HEK293 (cell line): ENCODE results near the gene EXT2.

Experiments
- CTCF ChIA-PET: fragments of 350-600 bp; formaldehyde crosslinking; extraction: SDS; loops from one replicate; lab custom pipeline; 2021; ENCODE audit warnings: antibody characterized with exemption; lab: Yijun Ruan, JAX
- POLR2A ChIA-PET: fragments of 300-600 bp; formaldehyde crosslinking; extraction: SDS; loops from one replicate; lab custom pipeline; 2020; ENCODE audit warnings: antibody characterized with exemption, inconsistent platforms; lab: Yijun Ruan, JAX
- H3K27ac ChIP-seq: fragments of 200-500 bp; sonication (Bioruptor generic); 2 replicates; pipeline ENCODE4 v1.5.1; 2014; ENCODE audit warnings: low read depth, low read length, control low read depth, inconsistent platforms; ENCODE audit errors: extremely low read depth
- H3K36me3 ChIP-seq, 2 experiments: fragments of 200-500 bp in 1 of 2; sonication (Bioruptor generic) in 1 of 2; 1 replicate in 1 of 2; 2 replicates in 1 of 2; pipeline ENCODE4 v1.5.1; 2014 to 2017; ENCODE audit warnings: inconsistent platforms in 2 of 2, low read length in 2 of 2; ENCODE audit not compliant: control insufficient read depth in 2 of 2, insufficient read depth in 1 of 2
- H3K4me1 ChIP-seq: fragments of 200-500 bp; sonication (Bioruptor generic); 2 replicates; pipeline ENCODE4 v1.5.1; 2014; ENCODE audit warnings: mild to moderate bottlenecking, low read length, inconsistent platforms; ENCODE audit not compliant: control insufficient read depth, insufficient read depth
- H3K4me3 ChIP-seq: 2 replicates; pipeline ENCODE4 v1.5.1; 2011; ENCODE audit warnings: low read depth, mild to moderate bottlenecking, control low read depth, low read length, moderate library complexity
- H3K9me3 ChIP-seq: fragments of 200-500 bp; sonication (Bioruptor generic); 2 replicates; pipeline ENCODE4 v1.5.1; 2014; ENCODE audit warnings: low read depth, low read length, inconsistent platforms; ENCODE audit not compliant: control insufficient read depth, insufficient read depth
- PRDM2 ChIP-seq: fragments of 450-650 bp; formaldehyde crosslinking; IDR thresholded peaks from 2 replicates; pipeline ENCODE4 v1.5.1; 2016; ENCODE audit warnings: missing biosample characterization, missing genetic modification characterization, borderline replicate concordance
- RBAK ChIP-seq: fragments of 450-650 bp; formaldehyde crosslinking; IDR thresholded peaks from 2 replicates; pipeline ENCODE4 v1.5.1; 2016; ENCODE audit warnings: missing biosample characterization, missing genetic modification characterization
- REPIN1 ChIP-seq: fragments of 450-650 bp; formaldehyde crosslinking; IDR thresholded peaks from 2 replicates; pipeline ENCODE4 v1.5.1; 2017; ENCODE audit warnings: missing biosample characterization, missing genetic modification characterization, low read depth
- SALL2 ChIP-seq: fragments of 450-650 bp; formaldehyde crosslinking; IDR thresholded peaks from 2 replicates; pipeline ENCODE4 v1.5.0; 2017; ENCODE audit warnings: missing biosample characterization, mild to moderate bottlenecking, missing genetic modification characterization, borderline replicate concordance
- YY1 ChIP-seq: fragments of 450-650 bp; formaldehyde crosslinking; IDR thresholded peaks from 2 replicates; pipeline ENCODE4 v1.5.1; 2018; ENCODE audit warnings: missing biosample characterization, missing genetic modification characterization
- YY2 ChIP-seq: fragments of 450-650 bp; formaldehyde crosslinking; IDR thresholded peaks from 2 replicates; pipeline ENCODE4 v1.5.1; 2016; ENCODE audit warnings: missing biosample characterization, missing genetic modification characterization
- ZBTB10 ChIP-seq: fragments of 450-650 bp; formaldehyde crosslinking; IDR thresholded peaks from 2 replicates; pipeline ENCODE4 v1.5.1; 2016; ENCODE audit warnings: missing biosample characterization, missing genetic modification characterization
- ZBTB6 ChIP-seq: fragments of 450-650 bp; formaldehyde crosslinking; IDR thresholded peaks from 2 replicates; pipeline ENCODE4 v1.5.1; 2017; ENCODE audit warnings: missing biosample characterization, missing genetic modification characterization
- ZNF26 ChIP-seq: fragments of 450-650 bp; formaldehyde crosslinking; IDR thresholded peaks from 2 replicates; pipeline ENCODE4 v1.5.1; 2016; ENCODE audit warnings: missing biosample characterization, missing genetic modification characterization
- ZNF274 ChIP-seq, 2 experiments: fragments of 200-500 bp in 1 of 2; fragments of 450-650 bp in 1 of 2; sonication (Bioruptor generic) in 1 of 2; formaldehyde crosslinking in 1 of 2; IDR thresholded peaks; 2 replicates each; pipeline versions ENCODE4 v1.5.1 to v1.6.1; 2014 to 2016; ENCODE audit warnings: borderline replicate concordance in 1 of 2, inconsistent platforms in 1 of 2, low read length in 1 of 2, missing biosample characterization in 1 of 2, missing genetic modification characterization in 1 of 2
- ZNF394 ChIP-seq: fragments of 450-650 bp; formaldehyde crosslinking; IDR thresholded peaks from 2 replicates; pipeline ENCODE4 v1.5.1; 2016; ENCODE audit warnings: missing biosample characterization, missing genetic modification characterization, mild to moderate bottlenecking, moderate library complexity, borderline replicate concordance
- ZNF548 ChIP-seq: fragments of 450-650 bp; formaldehyde crosslinking; IDR thresholded peaks from 2 replicates; pipeline ENCODE4 v1.5.1; 2016; ENCODE audit warnings: missing biosample characterization, missing genetic modification characterization
- ZNF623 ChIP-seq: fragments of 450-650 bp; formaldehyde crosslinking; IDR thresholded peaks from 2 replicates; pipeline ENCODE4 v1.5.1; 2016; ENCODE audit warnings: missing biosample characterization, missing genetic modification characterization
- ZNF692 ChIP-seq: fragments of 450-650 bp; formaldehyde crosslinking; IDR thresholded peaks from 2 replicates; pipeline ENCODE4 v1.5.1; 2016; ENCODE audit warnings: missing biosample characterization, missing genetic modification characterization
- ZNF768 ChIP-seq: fragments of 450-650 bp; formaldehyde crosslinking; IDR thresholded peaks from 2 replicates; pipeline ENCODE4 v1.5.1; 2018; ENCODE audit warnings: missing biosample characterization, mild to moderate bottlenecking, missing genetic modification characterization

The EXT2 gene

GRCh38 chr11:44159848-44160721 is 64.6 kb downstream of the EXT2 start:
- CTCF ChIA-PET: interaction anchor here (0.6 to 1.5 kb wide), 4 partner anchors 16 to 49 kb away, joined by 3 to 4 read pairs (median 4); no protein-coding TSS in a partner anchor
- Histone ChIP-seq H3K36me3 (peaks cover 0 to 22% of the 10 kb centered on the region in 2 experiments; a peak in 1 of 3 replicates), H3K9me3 (no peaks in the 10 kb centered on the region), H3K4me3 (no peak overlapping the region), H3K27ac (no peak overlapping the region), H3K4me1 (no peaks in the 10 kb centered on the region)
- TF ChIP-seq PRDM2 (tag by site-specific recombination) (no peak), REPIN1 (tag by site-specific recombination) (no peak), ZNF274 (IDR thresholded peaks at IDR 0.05; ENCODE audit: low read length) (no peak), ZNF274 (tag by site-specific recombination; IDR thresholded peaks at IDR 0.05; ENCODE audit: borderline replicate concordance) (no peak), ZNF26 (tag by site-specific recombination) (no peak), ZNF394 (tag by site-specific recombination) (no peak), ZNF623 (tag by site-specific recombination) (no peak), ZBTB6 (tag by site-specific recombination) (no peak), ZNF548 (tag by site-specific recombination) (no peak), SALL2 (tag by site-specific recombination) (no peak), YY1 (tag by site-specific recombination) (no peak), ZBTB10 (tag by site-specific recombination) (no peak), RBAK (no peak), YY2 (tag by site-specific recombination) (no peak), ZNF692 (no peak), ZNF768 (tag by site-specific recombination) (no peak)
- POLR2A ChIA-PET: no interaction called here
